ENCODE data around the gene WSCD1.

WSCD1 gene

DNA sequence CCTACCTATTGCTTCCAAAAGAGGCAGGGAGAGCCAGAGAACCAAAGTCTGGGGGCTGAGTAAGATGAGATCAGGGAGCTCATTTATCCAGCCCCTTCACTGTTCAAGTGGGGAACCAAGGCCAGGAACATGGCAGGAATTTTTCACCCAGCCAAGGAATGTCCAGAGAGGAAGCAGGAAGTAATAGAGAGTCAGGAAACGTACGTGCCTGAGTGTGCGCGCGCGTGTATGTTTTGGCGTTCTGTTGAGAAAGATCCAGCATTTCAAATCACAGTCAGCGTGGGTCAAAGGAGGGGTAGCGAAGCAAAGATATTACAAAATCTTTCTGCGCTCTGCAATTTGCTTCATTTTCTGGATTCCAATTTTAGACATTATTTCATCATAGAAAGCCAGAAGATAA, 41.9 kb upstream of the WSCD1 start:
- no peak for DNase-seq (ENCODE audit: extremely low read depth, low read depth)
- TF ChIP-seq, protein P1, sequence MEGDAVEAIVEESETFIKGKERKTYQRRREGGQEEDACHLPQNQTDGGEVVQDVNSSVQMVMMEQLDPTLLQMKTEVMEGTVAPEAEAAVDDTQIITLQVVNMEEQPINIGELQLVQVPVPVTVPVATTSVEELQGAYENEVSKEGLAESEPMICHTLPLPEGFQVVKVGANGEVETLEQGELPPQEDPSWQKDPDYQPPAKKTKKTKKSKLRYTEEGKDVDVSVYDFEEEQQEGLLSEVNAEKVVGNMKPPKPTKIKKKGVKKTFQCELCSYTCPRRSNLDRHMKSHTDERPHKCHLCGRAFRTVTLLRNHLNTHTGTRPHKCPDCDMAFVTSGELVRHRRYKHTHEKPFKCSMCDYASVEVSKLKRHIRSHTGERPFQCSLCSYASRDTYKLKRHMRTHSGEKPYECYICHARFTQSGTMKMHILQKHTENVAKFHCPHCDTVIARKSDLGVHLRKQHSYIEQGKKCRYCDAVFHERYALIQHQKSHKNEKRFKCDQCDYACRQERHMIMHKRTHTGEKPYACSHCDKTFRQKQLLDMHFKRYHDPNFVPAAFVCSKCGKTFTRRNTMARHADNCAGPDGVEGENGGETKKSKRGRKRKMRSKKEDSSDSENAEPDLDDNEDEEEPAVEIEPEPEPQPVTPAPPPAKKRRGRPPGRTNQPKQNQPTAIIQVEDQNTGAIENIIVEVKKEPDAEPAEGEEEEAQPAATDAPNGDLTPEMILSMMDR (IDR thresholded peaks at IDR 0.05; ENCODE audit: low read depth, low read length, missing control alignments) = no peak
- H3K4me3 ChIP-seq (replicated peaks; ENCODE audit: low read depth, low read length) = no peak overlapping the region

DNA sequence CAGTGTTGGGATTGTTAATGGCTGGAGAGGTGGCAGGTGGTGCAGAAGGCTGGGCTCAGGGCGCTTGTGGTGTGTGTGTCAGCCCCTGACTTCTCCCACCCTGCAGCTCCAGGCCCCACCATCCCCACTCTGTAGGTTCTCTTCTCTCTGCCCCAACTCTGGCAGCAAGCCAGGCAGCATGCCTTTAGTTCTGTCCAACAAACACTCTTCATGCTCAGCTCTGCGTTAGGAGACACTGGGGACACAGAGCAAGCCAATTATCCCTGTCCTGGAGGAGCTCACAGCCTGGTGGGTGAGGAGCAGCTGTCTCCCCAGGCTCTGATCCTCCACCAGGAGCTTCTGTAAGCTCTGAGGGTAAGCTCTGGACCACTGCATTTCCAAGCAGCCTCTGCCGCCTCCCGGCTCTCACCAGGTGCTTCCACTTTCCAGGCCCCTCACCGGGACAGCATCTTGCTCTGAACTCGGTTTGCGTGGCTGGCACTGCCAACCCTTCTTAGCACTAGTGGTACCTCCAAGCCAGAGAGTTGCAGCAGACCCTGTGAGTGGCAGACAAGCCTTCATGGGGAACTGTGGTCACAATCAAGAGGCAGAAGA, 34.3 kb upstream of the WSCD1 start:
- no peak overlapping the region for H3K4me3 ChIP-seq (replicated peaks; ENCODE audit: low read depth, low read length)
- no peak for DNase-seq (ENCODE audit: extremely low read depth, low read depth)
- TF ChIP-seq, protein P1 (IDR thresholded peaks at IDR 0.05; ENCODE audit: low read depth, low read length, missing control alignments) = no peak

DNA sequence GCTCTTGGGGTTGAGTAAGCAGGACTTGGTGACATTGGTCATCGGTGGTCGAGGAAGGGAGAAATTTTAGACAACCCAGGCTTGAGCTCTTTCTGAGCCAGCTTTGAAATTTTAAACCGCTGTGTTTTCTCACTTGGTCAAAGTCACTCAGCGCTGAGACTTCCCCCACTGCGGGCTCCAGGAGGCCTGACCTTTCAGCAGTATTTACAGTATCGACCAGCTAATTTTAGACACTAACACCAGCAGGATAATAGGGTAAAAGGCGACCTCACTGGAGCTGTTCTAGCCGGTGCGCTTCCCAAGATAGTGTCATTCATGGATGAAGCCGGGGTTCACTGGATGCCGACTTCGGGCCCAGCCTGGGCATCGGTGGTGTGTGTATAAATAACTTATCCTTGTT, 29.7 kb upstream of the WSCD1 start:
- no peak overlapping the region for H3K4me3 ChIP-seq (replicated peaks; ENCODE audit: low read depth, low read length)
- no peak for DNase-seq (ENCODE audit: extremely low read depth, low read depth)
- TF ChIP-seq, protein P1 (IDR thresholded peaks at IDR 0.05; ENCODE audit: low read depth, low read length, missing control alignments) = no peak

DNA sequence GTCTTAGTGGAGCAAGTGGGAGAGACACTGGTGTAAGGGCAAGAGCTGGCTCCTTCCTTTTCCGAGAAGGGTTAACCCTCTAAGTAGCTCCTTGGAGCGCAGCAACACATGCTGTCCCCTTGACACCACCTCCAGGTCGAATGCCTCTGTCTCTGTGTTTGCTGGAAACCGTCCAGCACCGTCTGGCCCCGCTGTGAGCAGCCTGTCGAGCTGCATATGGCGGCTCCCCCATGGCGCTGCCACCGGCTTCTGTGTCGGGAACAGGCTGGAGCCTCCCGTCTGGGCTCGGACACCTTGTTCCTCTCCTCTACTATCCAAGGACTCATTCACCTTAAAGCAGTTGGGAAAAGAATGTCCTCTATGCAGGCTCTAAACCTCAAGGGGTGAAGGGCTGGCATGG, 28.9 kb upstream of the WSCD1 start:
- H3K4me3 ChIP-seq (replicated peaks; ENCODE audit: low read depth, low read length) = no peak overlapping the region
- TF ChIP-seq, protein P1 (IDR thresholded peaks at IDR 0.05; ENCODE audit: low read depth, low read length, missing control alignments) = no peak
- no peak for DNase-seq (ENCODE audit: extremely low read depth, low read depth)

DNA sequence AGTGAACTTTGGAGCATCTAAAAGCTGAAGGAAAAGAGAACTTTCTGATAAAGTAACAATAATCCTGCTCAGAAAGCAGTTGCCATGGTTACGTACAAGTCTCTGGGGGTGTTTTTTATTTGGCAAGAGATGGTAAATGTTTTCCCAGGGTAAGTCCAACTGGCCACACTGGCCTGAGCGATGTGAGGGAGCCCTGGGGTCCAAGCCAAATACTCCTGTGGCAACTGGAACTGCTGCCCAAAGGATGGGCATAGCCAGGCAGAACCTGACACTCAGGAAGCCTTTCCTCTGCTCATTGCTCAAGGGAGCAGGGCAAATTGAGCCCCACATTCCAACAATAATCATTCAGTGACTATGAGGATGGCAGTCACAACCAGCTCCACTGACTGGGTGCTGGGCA, 26.8 kb upstream of the WSCD1 start:
- H3K4me3 ChIP-seq (replicated peaks; ENCODE audit: low read depth, low read length) = no peak overlapping the region
- no peak for DNase-seq (ENCODE audit: extremely low read depth, low read depth)
- TF ChIP-seq, protein P1 (IDR thresholded peaks at IDR 0.05; ENCODE audit: low read depth, low read length, missing control alignments) = no peak

DNA sequence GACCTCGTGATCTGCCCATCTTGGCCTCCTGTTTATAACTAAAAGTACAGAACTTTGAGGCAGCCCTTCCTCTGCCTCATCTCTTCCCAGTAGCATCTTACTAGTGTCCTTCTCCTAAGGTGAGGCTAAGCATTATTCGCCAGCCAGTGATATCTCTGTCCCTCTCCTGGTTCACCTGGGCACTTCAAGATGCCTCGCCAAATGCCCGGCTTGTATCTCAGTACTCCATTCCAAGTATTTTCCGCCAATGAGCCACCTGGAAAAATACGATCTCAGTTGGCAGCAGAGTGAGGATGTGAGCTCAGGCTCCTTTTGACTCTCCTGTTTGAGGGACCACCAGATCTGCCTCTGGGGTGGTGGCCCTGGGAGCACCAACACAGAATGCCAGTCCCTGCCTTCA, 25.9 kb upstream of the WSCD1 start:
- TF ChIP-seq, protein P1 (IDR thresholded peaks at IDR 0.05; ENCODE audit: low read depth, low read length, missing control alignments) = no peak
- H3K4me3 ChIP-seq (replicated peaks; ENCODE audit: low read depth, low read length) = no peak overlapping the region
- no peak for DNase-seq (ENCODE audit: extremely low read depth, low read depth)
